ENCODE measurements around the gene PLSCR1. TPM values are rescaled to one million over a fixed set of nuclear protein-coding genes. Genes with fewer than 3 reads are reported as not detected.

PLSCR1 gene
- total RNA-seq, 6 experiments from 2014 or later = 10.5 to 18.7 (median 15.5) TPM

GRCh38 chr3:146537603-146538002 lies 6.8 kb downstream of the PLSCR1 start:
- peaks cover 6% of the 10 kb centered on the region; the same call in 1 of the 2 replicates for H3K36me3 Mint-ChIP-seq (ENCODE audit: low read depth)
- no peak overlapping the region for H3K27ac Mint-ChIP-seq
- H3K27me3 Mint-ChIP-seq (ENCODE audit: insufficient read depth) = no peaks in the 10 kb centered on the region; the same call in 1 of the 2 replicates
- no peaks in the 10 kb centered on the region for H3K9me3 Mint-ChIP-seq
- peaks cover 14% of the 10 kb centered on the region for H3K4me1 Mint-ChIP-seq (ENCODE audit: low read depth)
- no peak for TF ChIP-seq CTCF (IDR thresholded peaks at IDR 0.05)
- no peak overlapping the region for H3K4me3 Mint-ChIP-seq
- DNase-seq = no peak

GRCh38 chr3:146536681-146537080 lies 7.7 kb downstream of the PLSCR1 start:
- no peaks in the 10 kb centered on the region; the same call in 1 of the 2 replicates for H3K27me3 Mint-ChIP-seq (ENCODE audit: insufficient read depth)
- no peak for TF ChIP-seq CTCF (IDR thresholded peaks at IDR 0.05)
- H3K4me3 Mint-ChIP-seq = no peak overlapping the region
- H3K36me3 Mint-ChIP-seq (ENCODE audit: low read depth) = peaks cover 6% of the 10 kb centered on the region; the same call in 1 of the 2 replicates
- H3K9me3 Mint-ChIP-seq = no peaks in the 10 kb centered on the region
- no peak overlapping the region for H3K27ac Mint-ChIP-seq
- DNase-seq = no peak
- H3K4me1 Mint-ChIP-seq (ENCODE audit: low read depth) = peaks cover 7% of the 10 kb centered on the region

- Mint-ChIP-seq H3K36me3 (ENCODE audit: low read depth) (peaks cover 4% of the 10 kb centered on the region; the same call in 1 of the 2 replicates), H3K4me1 (ENCODE audit: low read depth) (peaks cover 5% of the 10 kb centered on the region), H3K27ac (no peak overlapping the region), H3K4me3 (no peak overlapping the region), H3K27me3 (ENCODE audit: insufficient read depth) (no peaks in the 10 kb centered on the region), H3K9me3 (no peaks in the 10 kb centered on the region)
- TF ChIP-seq CTCF (IDR thresholded peaks at IDR 0.05) = no peak
- no peak for DNase-seq
These were observed 12.0 kb downstream of the PLSCR1 start for GRCh38 chr3:146532406-146532805.

GRCh38 chr3:146530609-146531008 lies 13.8 kb downstream of the PLSCR1 start:
- Mint-ChIP-seq H3K4me1 (ENCODE audit: low read depth) (no peaks in the 10 kb centered on the region), H3K4me3 (no peak overlapping the region), H3K27ac (no peak overlapping the region), H3K9me3 (no peaks in the 10 kb centered on the region), H3K36me3 (ENCODE audit: low read depth) (no peaks in the 10 kb centered on the region), H3K27me3 (ENCODE audit: insufficient read depth) (no peaks in the 10 kb centered on the region; the same call in 1 of the 2 replicates)
- DNase-seq = no peak
- no peak for TF ChIP-seq CTCF (IDR thresholded peaks at IDR 0.05)

GRCh38 chr3:146529021-146529420 lies 15.4 kb downstream of the PLSCR1 start:
- Mint-ChIP-seq H3K27ac (no peak overlapping the region), H3K4me3 (no peak overlapping the region), H3K9me3 (no peaks in the 10 kb centered on the region), H3K27me3 (ENCODE audit: insufficient read depth) (no peaks in the 10 kb centered on the region; the same call in 1 of the 2 replicates), H3K4me1 (ENCODE audit: low read depth) (no peaks in the 10 kb centered on the region), H3K36me3 (ENCODE audit: low read depth) (no peaks in the 10 kb centered on the region)
- TF ChIP-seq CTCF (IDR thresholded peaks at IDR 0.05) = no peak
- DNase-seq = no peak

GRCh38 chr3:146524961-146525360 lies 19.4 kb downstream of the PLSCR1 start:
- H3K9me3 Mint-ChIP-seq = no peaks in the 10 kb centered on the region
- H3K4me1 Mint-ChIP-seq (ENCODE audit: low read depth) = peaks cover 5% of the 10 kb centered on the region; the same call in 1 of the 2 replicates
- H3K4me3 Mint-ChIP-seq = no peak overlapping the region
- TF ChIP-seq CTCF (IDR thresholded peaks at IDR 0.05) = no peak
- no peak for DNase-seq
- peaks cover 2% of the 10 kb centered on the region; the same call in 1 of the 2 replicates for H3K27me3 Mint-ChIP-seq (ENCODE audit: insufficient read depth)
- H3K36me3 Mint-ChIP-seq (ENCODE audit: low read depth) = no peaks in the 10 kb centered on the region
- no peak overlapping the region for H3K27ac Mint-ChIP-seq
